GM12878 (cell line): ENCODE measurements around the gene CA5A. TPM values are rescaled to one million over a fixed set of nuclear protein-coding genes. Genes with fewer than 3 reads are reported as not detected.
A peak's percentile ranks its signal among the peaks of the same experiment; 100 is the strongest.

Experiments
- BACH1 ChIP-seq: fragments of 450-650 bp; IDR thresholded peaks from 2 replicates; pipeline ENCODE4 v1.6.1; 2017; ENCODE audit warnings: mild to moderate bottlenecking, borderline replicate concordance
- BHLHE40 ChIP-seq, 2 experiments: fragments of 450-650 bp in 1 of 2; IDR thresholded peaks; 2 replicates each; pipeline ENCODE4 v1.6.1; 2011 to 2017; ENCODE audit warnings: low read depth in 2 of 2, borderline replicate concordance in 1 of 2, improper control_type of control experiment in 1 of 2, low read length in 1 of 2, mild to moderate bottlenecking in 1 of 2
- CEBPB ChIP-seq, 2 experiments: fragments of 150-350 bp in 1 of 2; IDR thresholded peaks; 2 replicates each; pipeline ENCODE4 v1.6.1; 2012 to 2014; ENCODE audit warnings: low read depth in 2 of 2, low read length in 2 of 2, borderline replicate concordance in 1 of 2, inconsistent platforms in 1 of 2
- CHD4 ChIP-seq: fragments of 200-600 bp; sonication (generic); IDR thresholded peaks from 2 replicates; pipeline ENCODE4 v1.6.1; 2016; ENCODE audit warnings: mild to moderate bottlenecking
- PKNOX1 ChIP-seq: fragments of 450-650 bp; IDR thresholded peaks from 2 replicates; pipeline ENCODE4 v1.6.1; 2016; ENCODE audit warnings: mild to moderate bottlenecking
- ZBTB40 ChIP-seq: fragments of 450-650 bp; IDR thresholded peaks from 2 replicates; pipeline ENCODE4 v1.6.1; 2016; ENCODE audit warnings: mild to moderate bottlenecking, moderate library complexity, borderline replicate concordance
- polyA plus RNA-seq, 11 experiments: library from polyadenylated mRNA; depleted of rRNA in 4 of 11; unstranded in 6 of 11; stranded (reverse) in 5 of 11; fragments of >200 nt; fragmentation: Nextera tagmentation in 4 of 11; fragmentation: Illumina TruSeq in 1 of 11; extraction: Ambion mirVana in 4 of 11; extraction: Trizol in 1 of 11; gene quantifications; 1 replicate in 1 of 11; 2 replicates in 10 of 11; pipeline versions ENCODE4 v1.2.1 to v1.2.3, GENCODE V29; 2011 to 2016; ENCODE audit warnings: inconsistent platforms in 2 of 11, missing spikeins in 2 of 11, low read depth in 1 of 11
- total RNA-seq, 4 experiments: library from RNA; depleted of rRNA in 3 of 4; stranded (reverse); fragments of >200 nt in 3 of 4; fragmentation: Illumina TruSeq in 1 of 4; extraction: Trizol in 1 of 4; gene quantifications; 2 replicates each; pipeline versions ENCODE4 v1.2.1 to v1.2.3, GENCODE V29; 2013 to 2021

CA5A gene
- total and polyA plus RNA-seq, 10 of the 15 experiments (the other 5 are each of a cell fraction or from before 2014, with no cell fraction given) = not detected

GRCh38 chr16:87853411-87854052 lies 82.8 kb downstream of the CA5A start (continued):
- no peak for TF ChIP-seq ZBTB40
- TF ChIP-seq CEBPB (IDR thresholded peaks at IDR 0.05; ENCODE audit: borderline replicate concordance in 1 of 2, low read depth in 2 of 2, low read length in 2 of 2) = peak in 1 of 2 experiments; percentile 93; a peak in 2 of 4 replicates
- TF ChIP-seq BHLHE40 (IDR thresholded peaks at IDR 0.05; ENCODE audit: borderline replicate concordance in 1 of 2, low read depth in 2 of 2, low read length in 1 of 2) = peak in 1 of 2 experiments; percentile 67; a peak in 2 of 4 replicates
- no peak for TF ChIP-seq CHD4
- TF ChIP-seq BACH1 = peak; percentile 59; the same call in 1 of the 2 replicates
- TF ChIP-seq PKNOX1 = peak; percentile 50; the same call in 1 of the 2 replicates
